ENCODE results near the gene VANGL2. TPM values are rescaled to one million over a fixed set of nuclear protein-coding genes. Genes with fewer than 3 reads are reported as not detected.

VANGL2 gene
- polyA plus RNA-seq, 3 donors = 0.01 TPM; not detected in 2

DNA sequence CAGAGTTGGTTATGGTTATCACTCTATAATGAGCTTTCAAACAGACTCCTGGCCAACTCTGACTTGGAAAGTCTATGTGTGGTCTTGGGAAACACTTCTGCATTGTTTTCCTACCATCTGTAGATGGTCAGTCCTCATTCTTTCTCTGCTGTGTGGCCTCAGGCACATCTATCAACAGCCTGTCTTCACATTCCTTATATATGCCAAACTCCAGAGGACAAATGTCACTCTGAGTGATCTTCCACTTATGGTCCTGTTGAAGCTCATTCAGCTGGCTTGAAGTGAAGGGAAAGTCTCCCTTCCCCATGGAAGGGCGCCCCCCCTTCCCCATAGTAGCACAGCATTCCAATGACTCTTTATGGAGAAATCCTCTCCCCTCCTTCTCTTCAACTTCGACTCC, 58.7 kb downstream of the VANGL2 start:
- intact Hi-C loops (cut with micrococcal nuclease) = no loop called here
- no peak for DNase-seq
- WGBS (ENCODE audit: insufficient coverage) = no CpG with 5 or more reads among the region's 2 CpGs
- H4K20me1 ChIP-seq (ENCODE audit: insufficient read depth, low read length) = no peaks in the 10 kb centered on the region
- no peaks in the 10 kb centered on the region for H3K36me3 ChIP-seq (replicated peaks in 1 of 2; ENCODE audit: control insufficient read depth in 1 of 2, insufficient read depth in 2 of 2, low read length in 2 of 2)
- no peak for TF ChIP-seq CTCF (IDR thresholded peaks at IDR 0.05)
- H3K9me3 ChIP-seq (replicated peaks in 1 of 2; ENCODE audit: control insufficient read depth in 1 of 2, insufficient read depth in 1 of 2, low read length in 2 of 2) = no peaks in the 10 kb centered on the region
- H3K79me2 ChIP-seq (ENCODE audit: insufficient read depth, low read length) = no peaks in the 10 kb centered on the region
- no peak overlapping the region for H3K4me2 ChIP-seq (replicated peaks; ENCODE audit: extremely low read depth, low read length, poor library complexity, severe bottlenecking)
- Mint-ChIP-seq H3K27me3 (ENCODE audit: low read depth in 3 of 3) (peaks cover 1 to 6% (median 3%) of the 10 kb centered on the region in 3 donors), H3K4me3 (no peak overlapping the region), H3K27ac (no peak overlapping the region), H3K4me1 (peaks cover 13% of the 10 kb centered on the region), H3K36me3 (no peaks in the 10 kb centered on the region), H3K9me3 (peaks cover 0 to 2% (median 0%) of the 10 kb centered on the region in 7 donors)
- no peaks in the 10 kb centered on the region for H3K27me3 ChIP-seq (ENCODE audit: control insufficient read depth in 2 of 2, insufficient read depth in 2 of 2, low read length in 2 of 2)
- H3K4me3 ChIP-seq (replicated peaks in 1 of 3; ENCODE audit: low read depth in 2 of 3, low read length in 3 of 3) = no peak overlapping the region
- no peak overlapping the region for H2AFZ ChIP-seq (ENCODE audit: insufficient read depth, low read depth, low read length, poor library complexity, severe bottlenecking)
- H3K27ac ChIP-seq (ENCODE audit: low read depth in 1 of 2, low read length in 2 of 2) = no peak overlapping the region
- no peak overlapping the region for H3K9ac ChIP-seq (ENCODE audit: insufficient read depth, low read length, poor library complexity, severe bottlenecking)
- H3K4me1 ChIP-seq (ENCODE audit: control insufficient read depth in 1 of 2, insufficient read depth in 2 of 2, low read length in 2 of 2) = peaks cover 0 to 4% of the 10 kb centered on the region in 2 donors

DNA sequence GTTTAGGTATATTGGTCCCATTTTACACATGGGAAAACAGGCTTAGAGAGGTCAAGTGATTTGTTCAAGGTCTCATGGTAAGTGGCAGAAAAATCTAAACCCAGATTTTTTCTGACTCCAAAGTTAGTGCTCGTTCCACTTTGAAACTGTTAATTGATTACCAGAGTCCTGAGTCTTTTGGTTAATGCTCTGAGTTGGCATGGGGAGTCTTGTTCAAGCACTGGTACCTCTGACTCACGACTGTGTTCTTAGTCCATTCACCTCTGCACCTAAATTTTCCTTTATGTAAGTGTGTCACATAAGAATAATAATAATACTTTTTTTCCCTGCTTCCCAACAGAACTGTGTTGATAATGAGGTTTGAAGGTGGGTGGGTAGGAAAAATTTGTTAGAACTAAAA, 59.3 kb downstream of the VANGL2 start:
- Histone ChIP-seq H3K27me3 (ENCODE audit: control insufficient read depth in 2 of 2, insufficient read depth in 2 of 2, low read length in 2 of 2) (no peaks in the 10 kb centered on the region), H3K9ac (ENCODE audit: insufficient read depth, low read length, poor library complexity, severe bottlenecking) (no peak overlapping the region), H3K36me3 (replicated peaks in 1 of 2; ENCODE audit: control insufficient read depth in 1 of 2, insufficient read depth in 2 of 2, low read length in 2 of 2) (no peaks in the 10 kb centered on the region), H3K4me1 (ENCODE audit: control insufficient read depth in 1 of 2, insufficient read depth in 2 of 2, low read length in 2 of 2) (peaks cover 0 to 4% of the 10 kb centered on the region in 2 donors), H3K4me2 (replicated peaks; ENCODE audit: extremely low read depth, low read length, poor library complexity, severe bottlenecking) (no peak overlapping the region), H2AFZ (ENCODE audit: insufficient read depth, low read depth, low read length, poor library complexity, severe bottlenecking) (no peak overlapping the region), H4K20me1 (ENCODE audit: insufficient read depth, low read length) (no peaks in the 10 kb centered on the region), H3K79me2 (ENCODE audit: insufficient read depth, low read length) (no peaks in the 10 kb centered on the region), H3K4me3 (replicated peaks in 1 of 3; ENCODE audit: low read depth in 2 of 3, low read length in 3 of 3) (no peak overlapping the region), H3K9me3 (replicated peaks in 1 of 2; ENCODE audit: control insufficient read depth in 1 of 2, insufficient read depth in 1 of 2, low read length in 2 of 2) (no peaks in the 10 kb centered on the region), H3K27ac (ENCODE audit: low read depth in 1 of 2, low read length in 2 of 2) (no peak overlapping the region)
- DNase-seq = no peak
- WGBS (ENCODE audit: insufficient coverage) = no CpG with 5 or more reads among the region's 2 CpGs
- no peak for TF ChIP-seq CTCF (IDR thresholded peaks at IDR 0.05)
- intact Hi-C loops (cut with micrococcal nuclease) = no loop called here
- H3K4me3 Mint-ChIP-seq = no peak overlapping the region
- H3K36me3 Mint-ChIP-seq = no peaks in the 10 kb centered on the region
- no peak overlapping the region for H3K27ac Mint-ChIP-seq
- H3K27me3 Mint-ChIP-seq (ENCODE audit: low read depth in 3 of 3) = peaks cover 1 to 6% (median 3%) of the 10 kb centered on the region in 3 donors
- peaks cover 0 to 2% (median 0%) of the 10 kb centered on the region in 7 donors for H3K9me3 Mint-ChIP-seq
- H3K4me1 Mint-ChIP-seq = peaks cover 13% of the 10 kb centered on the region
